Calu3 (cell line): ENCODE results near the gene NTM. TPM values are rescaled to one million over a fixed set of nuclear protein-coding genes. Genes with fewer than 3 reads are reported as not detected.

ENCODE experiments used
- BruUV-seq: library from RNA; stranded (reverse); fragments of 400-500 nt; replicated peaks from 2 replicates; lab custom pipeline; 2021; lab: Mats Ljungman, UMichigan
- CTCF ChIA-PET: fragments of 300-600 bp; sonication (Branson Sonifier 250); formaldehyde crosslinking; loops from one replicate; lab custom pipeline; 2022; ENCODE audit warnings: antibody characterized with exemption; lab: Charles Lee
- DNase-seq: peaks from one replicate; pipeline ENCODE4 v3.0.0; 2022
- H3K27ac Mint-ChIP-seq: one replicate; pipeline ENCODE4 v1.8.0; 2022; ENCODE audit warnings: mixed read lengths; ENCODE audit not compliant: unreplicated experiment
- H3K27me3 Mint-ChIP-seq: one replicate; pipeline ENCODE4 v1.8.0; 2022; ENCODE audit warnings: mixed read lengths; ENCODE audit not compliant: unreplicated experiment
- H3K36me3 Mint-ChIP-seq: one replicate; pipeline ENCODE4 v1.8.0; 2022; ENCODE audit warnings: mild to moderate bottlenecking, moderate library complexity, mixed read lengths; ENCODE audit not compliant: insufficient read depth, unreplicated experiment
- H3K4me1 Mint-ChIP-seq: one replicate; pipeline ENCODE4 v1.8.0; 2022; ENCODE audit warnings: mild to moderate bottlenecking, low read depth, mixed read lengths; ENCODE audit not compliant: unreplicated experiment
- H3K4me3 Mint-ChIP-seq: one replicate; pipeline ENCODE4 v1.8.0; 2022; ENCODE audit warnings: mild to moderate bottlenecking, low read depth, moderate library complexity, mixed read lengths; ENCODE audit not compliant: unreplicated experiment
- H3K9me3 Mint-ChIP-seq: one replicate; pipeline ENCODE4 v1.8.0; 2022; ENCODE audit warnings: low read depth, mixed read lengths; ENCODE audit not compliant: unreplicated experiment
- CTCF ChIP-seq: fragments of 200-600 bp; IDR thresholded peaks from one replicate; pipeline ENCODE4 v1.8.0; 2022; ENCODE audit warnings: antibody characterized with exemption; ENCODE audit not compliant: unreplicated experiment
- intact Hi-C: fragments of 100-400 bp; cut with micrococcal nuclease; formaldehyde crosslinking; loops from one replicate; pipeline ENCODE4 v1.10.0; 2022; ENCODE audit not compliant: unreplicated experiment
- total RNA-seq: library from RNA; stranded (reverse); gene quantifications from 2 replicates; pipeline ENCODE4 v1.2.3, GENCODE V29; 2022

The NTM gene
- total RNA-seq, 1 experiment from 2014 or later, result not detected

GRCh38 chr11:132084433-132084832 is 714.0 kb downstream of the NTM start:
- intact Hi-C loops, result no loop called here
- no peaks in the 10 kb centered on the region for H3K4me1 Mint-ChIP-seq
- CTCF ChIA-PET, result no interaction called here
- no peaks in the 10 kb centered on the region for H3K36me3 Mint-ChIP-seq
- TF ChIP-seq CTCF, result no peak
- H3K9me3 Mint-ChIP-seq, result peaks cover 7% of the 10 kb centered on the region
- no peaks in the 10 kb centered on the region for H3K27me3 Mint-ChIP-seq
- no peak for DNase-seq
- BruUV-seq, result no TSS peak
- no peak overlapping the region for H3K4me3 Mint-ChIP-seq
- H3K27ac Mint-ChIP-seq, result no peak overlapping the region

- Mint-ChIP-seq H3K36me3 (no peaks in the 10 kb centered on the region), H3K27ac (no peak overlapping the region), H3K4me3 (no peak overlapping the region), H3K4me1 (no peaks in the 10 kb centered on the region), H3K27me3 (no peaks in the 10 kb centered on the region), H3K9me3 (peaks cover 11% of the 10 kb centered on the region)
- DNase-seq, result no peak
- CTCF ChIA-PET, result no interaction called here
- intact Hi-C loops, result no loop called here
- BruUV-seq, result no TSS peak
- TF ChIP-seq CTCF, result no peak
These were observed 716.7 kb downstream of the NTM start for GRCh38 chr11:132087148-132087547.

GRCh38 chr11:132088551-132088950 is 718.1 kb downstream of the NTM start:
- Mint-ChIP-seq H3K4me3 (no peak overlapping the region), H3K4me1 (no peaks in the 10 kb centered on the region), H3K27me3 (no peaks in the 10 kb centered on the region), H3K36me3 (no peaks in the 10 kb centered on the region), H3K9me3 (peaks cover 11% of the 10 kb centered on the region), H3K27ac (no peak overlapping the region)
- TF ChIP-seq CTCF, result no peak
- intact Hi-C loops, result no loop called here
- CTCF ChIA-PET, result no interaction called here
- DNase-seq, result no peak
- no TSS peak for BruUV-seq

- intact Hi-C loops, result no loop called here
- H3K4me3 Mint-ChIP-seq, result no peak overlapping the region
- peaks cover 10% of the 10 kb centered on the region for H3K9me3 Mint-ChIP-seq
- no TSS peak for BruUV-seq
- H3K4me1 Mint-ChIP-seq, result no peaks in the 10 kb centered on the region
- H3K36me3 Mint-ChIP-seq, result peaks cover 4% of the 10 kb centered on the region
- DNase-seq, result no peak
- CTCF ChIA-PET, result no interaction called here
- no peaks in the 10 kb centered on the region for H3K27me3 Mint-ChIP-seq
- H3K27ac Mint-ChIP-seq, result no peak overlapping the region
- no peak for TF ChIP-seq CTCF
These were observed 723.3 kb downstream of the NTM start for GRCh38 chr11:132093536-132094259.
